Esophagus muscularis mucosa (tissue), 4 donors: ENCODE results near the gene ANGPT4. TPM values are rescaled to one million over a fixed set of nuclear protein-coding genes. Genes with fewer than 3 reads are reported as not detected.

Experiments
- DNase-seq: peaks from one replicate; pipeline ENCODE4 v3.0.0-alpha.2; 2017; ENCODE audit errors: extremely low spot score
- H3K27ac ChIP-seq, 4 donors: fragments of 200-600 bp; sonication (generic); replicated peaks in 1 of 4; 1 replicate in 3 of 4; 2 replicates in 1 of 4; pipeline ENCODE4 v1.5.1; 2016 to 2019; ENCODE audit warnings: mild to moderate bottlenecking in 1 of 4
- H3K27me3 ChIP-seq, 4 donors: fragments of 200-600 bp; sonication (generic); one replicate each; pipeline versions ENCODE4 v1.5.1 to v1.6.0; 2016 to 2019
- H3K36me3 ChIP-seq, 4 donors: fragments of 200-600 bp; sonication (generic); one replicate each; pipeline ENCODE4 v1.5.1; 2016 to 2019
- H3K4me1 ChIP-seq, 4 donors: fragments of 200-600 bp; sonication (generic); one replicate each; pipeline ENCODE4 v1.5.1; 2016 to 2019
- H3K4me3 ChIP-seq, 4 donors: fragments of 200-600 bp; sonication (generic); 1 replicate in 2 of 4; 2 replicates in 2 of 4; pipeline ENCODE4 v1.5.1; 2016 to 2019; ENCODE audit warnings: mild to moderate bottlenecking in 4 of 4, moderate library complexity in 1 of 4
- H3K9me3 ChIP-seq, 4 donors: fragments of 200-600 bp; sonication (generic); 1 replicate in 3 of 4; 2 replicates in 1 of 4; pipeline ENCODE4 v1.5.1; 2016 to 2019
- EP300 ChIP-seq: sonication (generic); formaldehyde crosslinking; IDR thresholded peaks from one replicate; pipeline ENCODE4 v1.6.1; 2017; ENCODE audit warnings: antibody characterized with exemption
- POLR2A ChIP-seq: fragments of 450-650 bp; IDR thresholded peaks from one replicate; pipeline ENCODE4 v1.6.1; 2017; ENCODE audit warnings: antibody characterized with exemption, moderate library complexity, mild to moderate bottlenecking, low read depth
- POLR2AphosphoS5 ChIP-seq, 2 donors: sonication (generic); formaldehyde crosslinking; IDR thresholded peaks; one replicate each; pipeline ENCODE4 v1.6.1; 2017; ENCODE audit warnings: antibody characterized with exemption in 2 of 2
- WGBS: methylation state at CpG from one replicate; pipeline ENCODE4 v1.1.5; 2018; 5-methylcytosine and 5-hydroxymethylcytosine counted together
- intact Hi-C: fragments of 100-400 bp; cut with DNase I; formaldehyde crosslinking; loops from one replicate; pipeline ENCODE4 v1.15.1; 2023
- total RNA-seq, 4 donors: library from RNA; depleted of rRNA; stranded (reverse); fragments of >200 nt; gene quantifications; one replicate each; pipeline versions ENCODE4 v1.1.0 to v1.2.1, GENCODE V29; 2016
- TF ChIP-seq, protein P1 (sequence below), 3 experiments: fragments of 200-600 bp in 2 of 3; fragments of 450-650 bp in 1 of 3; sonication (generic) in 2 of 3; IDR thresholded peaks; one replicate each; pipeline ENCODE4 v1.5.1; 2017 to 2019; ENCODE audit warnings: antibody characterized with exemption in 3 of 3, mild to moderate bottlenecking in 2 of 3, moderate library complexity in 1 of 3

Gene ANGPT4
- total RNA-seq, 4 donors from 2014 or later, result under 0.01 to 0.46 (median 0.13) TPM; not detected in 1

DNA sequence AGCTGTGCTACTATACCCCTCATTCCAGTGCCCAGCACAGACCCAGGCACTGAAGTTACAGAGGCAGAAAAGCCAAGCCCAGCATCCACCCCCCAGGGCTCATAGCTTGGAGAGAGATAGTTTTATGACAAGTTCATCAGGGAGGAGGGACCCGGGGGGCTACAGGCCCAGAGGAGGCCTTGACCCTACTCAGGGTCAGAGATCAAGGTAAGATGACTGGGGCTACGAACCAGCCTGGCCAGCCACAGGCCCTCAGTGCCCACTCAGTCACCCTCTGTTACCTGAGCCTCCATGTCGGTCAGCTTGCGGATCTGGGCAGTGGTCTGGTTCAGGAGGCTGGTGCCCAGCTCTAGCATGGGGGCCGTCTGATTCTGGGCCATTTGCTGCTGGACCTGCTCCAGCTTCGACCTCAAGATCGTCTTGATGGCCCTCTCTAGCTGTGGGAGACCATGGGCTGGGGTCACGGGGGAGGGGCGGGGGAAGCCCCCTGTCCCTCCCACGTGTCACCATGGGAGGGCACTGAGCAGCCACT is 26.1 kb downstream of the ANGPT4 start:
- Histone ChIP-seq H3K36me3 (no peaks in the 10 kb centered on the region), H3K27me3 (peaks cover 0 to 22% (median 0%) of the 10 kb centered on the region in 4 donors), H3K4me3 (no peak overlapping the region), H3K4me1 (peaks cover 1 to 31% (median 15%) of the 10 kb centered on the region in 4 donors), H3K9me3 (no peaks in the 10 kb centered on the region), H3K27ac (no peak overlapping the region)
- WGBS, result 72% methylated on average over 4 of the region's 10 CpGs
- TF ChIP-seq POLR2A, result no peak
- TF ChIP-seq EP300, result no peak
- no peak for TF ChIP-seq POLR2AphosphoS5 (IDR thresholded peaks at IDR 0.05)
- TF ChIP-seq, protein P1, sequence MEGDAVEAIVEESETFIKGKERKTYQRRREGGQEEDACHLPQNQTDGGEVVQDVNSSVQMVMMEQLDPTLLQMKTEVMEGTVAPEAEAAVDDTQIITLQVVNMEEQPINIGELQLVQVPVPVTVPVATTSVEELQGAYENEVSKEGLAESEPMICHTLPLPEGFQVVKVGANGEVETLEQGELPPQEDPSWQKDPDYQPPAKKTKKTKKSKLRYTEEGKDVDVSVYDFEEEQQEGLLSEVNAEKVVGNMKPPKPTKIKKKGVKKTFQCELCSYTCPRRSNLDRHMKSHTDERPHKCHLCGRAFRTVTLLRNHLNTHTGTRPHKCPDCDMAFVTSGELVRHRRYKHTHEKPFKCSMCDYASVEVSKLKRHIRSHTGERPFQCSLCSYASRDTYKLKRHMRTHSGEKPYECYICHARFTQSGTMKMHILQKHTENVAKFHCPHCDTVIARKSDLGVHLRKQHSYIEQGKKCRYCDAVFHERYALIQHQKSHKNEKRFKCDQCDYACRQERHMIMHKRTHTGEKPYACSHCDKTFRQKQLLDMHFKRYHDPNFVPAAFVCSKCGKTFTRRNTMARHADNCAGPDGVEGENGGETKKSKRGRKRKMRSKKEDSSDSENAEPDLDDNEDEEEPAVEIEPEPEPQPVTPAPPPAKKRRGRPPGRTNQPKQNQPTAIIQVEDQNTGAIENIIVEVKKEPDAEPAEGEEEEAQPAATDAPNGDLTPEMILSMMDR (IDR thresholded peaks at IDR 0.05), result no peak
- intact Hi-C loops, result no loop called here
- DNase-seq, result no peak

GRCh38 chr20:889106-889505 is 27.0 kb downstream of the ANGPT4 start:
- Histone ChIP-seq H3K4me3 (no peak overlapping the region), H3K27me3 (peaks cover 0 to 31% (median 0%) of the 10 kb centered on the region in 4 donors), H3K36me3 (no peaks in the 10 kb centered on the region), H3K4me1 (peaks cover 5 to 34% (median 17%) of the 10 kb centered on the region in 4 donors), H3K27ac (no peak overlapping the region), H3K9me3 (no peaks in the 10 kb centered on the region)
- intact Hi-C loops, result no loop called here
- DNase-seq, result no peak
- 85% methylated on average over 5 of the region's 5 CpGs for WGBS
- no peak for TF ChIP-seq EP300
- no peak for TF ChIP-seq POLR2AphosphoS5 (IDR thresholded peaks at IDR 0.05)
- TF ChIP-seq POLR2A, result no peak
- TF ChIP-seq, protein P1 (IDR thresholded peaks at IDR 0.05), result no peak

GRCh38 chr20:888057-888456 is 28.1 kb downstream of the ANGPT4 start:
- peaks cover 0 to 41% (median 0%) of the 10 kb centered on the region in 4 donors for H3K27me3 ChIP-seq
- no peak overlapping the region for H3K27ac ChIP-seq
- DNase-seq, result no peak
- TF ChIP-seq EP300, result no peak
- TF ChIP-seq POLR2A, result no peak
- TF ChIP-seq, protein P1 (IDR thresholded peaks at IDR 0.05), result no peak
- no peak for TF ChIP-seq POLR2AphosphoS5 (IDR thresholded peaks at IDR 0.05)
- H3K4me3 ChIP-seq, result no peak overlapping the region
- 80% methylated on average over 1 of the region's 2 CpGs for WGBS
- no peaks in the 10 kb centered on the region for H3K36me3 ChIP-seq
- intact Hi-C loops, result no loop called here
- peaks cover 5 to 34% (median 17%) of the 10 kb centered on the region in 4 donors for H3K4me1 ChIP-seq
- no peaks in the 10 kb centered on the region for H3K9me3 ChIP-seq

GRCh38 chr20:887137-887536 is 29.0 kb downstream of the ANGPT4 start:
- DNase-seq, result no peak
- H3K4me1 ChIP-seq, result peaks cover 5 to 34% (median 17%) of the 10 kb centered on the region in 4 donors
- H3K4me3 ChIP-seq, result no peak overlapping the region
- intact Hi-C loops, result no loop called here
- H3K36me3 ChIP-seq, result no peaks in the 10 kb centered on the region
- H3K27me3 ChIP-seq, result peaks cover 0 to 44% (median 0%) of the 10 kb centered on the region in 4 donors
- H3K27ac ChIP-seq, result no peak overlapping the region
- no peaks in the 10 kb centered on the region for H3K9me3 ChIP-seq
- TF ChIP-seq POLR2AphosphoS5 (IDR thresholded peaks at IDR 0.05) (no peak), POLR2A (no peak), EP300 (no peak)
- TF ChIP-seq, protein P1 (IDR thresholded peaks at IDR 0.05), result no peak
- WGBS, result 100% methylated on average over 2 of the region's 2 CpGs
